HCT116 (cell line): ENCODE results near the gene LYSMD4. TPM values are rescaled to one million over a fixed set of nuclear protein-coding genes. Genes with fewer than 3 reads are reported as not detected.

Experiments used
- ATAC-seq: fragments of 200-7000 bp; cut with Tn5 transposase; 2 replicates; pipeline ENCODE4 v1.9.1; 2020; ENCODE audit warnings: mild to moderate bottlenecking, moderate library complexity
- BruUV-seq: library from RNA; stranded (reverse); fragments of 400-500 nt; replicated peaks from 2 replicates; lab custom pipeline; 2021; lab: Mats Ljungman, UMichigan
- CTCF ChIA-PET: fragments of 300-600 bp; sonication (Branson Sonifier 250); formaldehyde crosslinking; loops from one replicate; lab custom pipeline; 2021; ENCODE audit warnings: antibody characterized with exemption; lab: Charles Lee
- POLR2A ChIA-PET: fragments of 300-600, 350-600 bp; sonication (Branson Sonifier 250); formaldehyde crosslinking; loops from one replicate; lab custom pipeline; 2021; ENCODE audit warnings: antibody characterized with exemption; lab: Charles Lee
- RAD21 ChIA-PET, 2 experiments: fragments of 300-600 bp; sonication (Branson Sonifier 250); formaldehyde crosslinking; loops; one replicate each; lab custom pipeline; 2023; ENCODE audit warnings: low total read pairs in 2 of 2; ENCODE audit not compliant: uncharacterized antibody in 2 of 2, unreplicated experiment in 2 of 2, low non-redundant PET in 1 of 2; lab: Charles Lee
- DNase-seq: peaks from one replicate; pipeline ENCODE4 v3.0.0-alpha.2; 2010; ENCODE audit warnings: low read depth, low spot score
- H2AFZ ChIP-seq: fragments of 200-600 bp; shearing (Covaris generic), sonication (generic); 2 replicates; pipeline ENCODE4 v1.6.1; 2017; ENCODE audit warnings: low read depth, mixed run types, mixed read lengths, antibody characterized with exemption, low read length; ENCODE audit not compliant: poor library complexity, severe bottlenecking
- H3K27ac ChIP-seq: 2 replicates; pipeline ENCODE4 v1.5.1; 2012; ENCODE audit warnings: low read depth, low read length
- H3K27me3 ChIP-seq: fragments of 200-600 bp; sonication (generic); 2 replicates; pipeline ENCODE4 v1.6.1; 2016; ENCODE audit warnings: mixed run types, low read length, mixed read lengths; ENCODE audit not compliant: insufficient read depth
- H3K36me3 ChIP-seq, 2 experiments: fragments of 200-500 bp in 1 of 2; fragments of 200-600 bp in 1 of 2; sonication (Bioruptor generic) in 1 of 2; sonication (generic) in 1 of 2; 2 replicates each; pipeline versions ENCODE4 v1.5.1 to v1.6.1; 2014 to 2016; ENCODE audit warnings: low read length in 2 of 2, inconsistent platforms in 1 of 2, mixed read lengths in 1 of 2, mixed run types in 1 of 2; ENCODE audit not compliant: insufficient read depth in 2 of 2, control insufficient read depth in 1 of 2
- H3K4me1 ChIP-seq, 2 experiments: fragments of 200-600 bp in 1 of 2; sonication (generic) in 1 of 2; 2 replicates each; pipeline versions ENCODE4 v1.5.1 to v1.6.1; 2012 to 2017; ENCODE audit warnings: low read length in 2 of 2, inconsistent platforms in 1 of 2, mild to moderate bottlenecking in 1 of 2, mixed read lengths in 1 of 2, mixed run types in 1 of 2, moderate library complexity in 1 of 2; ENCODE audit not compliant: insufficient read depth in 2 of 2, control insufficient read depth in 1 of 2
- H3K4me2 ChIP-seq: fragments of 200-600 bp; sonication (generic); 2 replicates; pipeline ENCODE4 v1.6.1; 2017; ENCODE audit warnings: mixed run types, low read length, mixed read lengths
- H3K4me3 ChIP-seq, 2 experiments: fragments of 200-600 bp in 1 of 2; sonication (generic) in 1 of 2; replicated peaks in 1 of 2; 2 replicates each; pipeline ENCODE4 v1.5.1; 2011 to 2016; ENCODE audit warnings: low read length in 2 of 2, control low read depth in 1 of 2, low read depth in 1 of 2, mild to moderate bottlenecking in 1 of 2, mixed read lengths in 1 of 2, mixed run types in 1 of 2
- H3K79me2 ChIP-seq: fragments of 200-600 bp; sonication (generic); 2 replicates; pipeline ENCODE4 v1.6.1; 2017; ENCODE audit warnings: mild to moderate bottlenecking, mixed run types, low read length, moderate library complexity, mixed read lengths; ENCODE audit not compliant: insufficient read depth
- H3K9ac ChIP-seq: fragments of 200-600 bp; sonication (generic); 2 replicates; pipeline ENCODE4 v1.6.1; 2016; ENCODE audit warnings: low read length, mixed read lengths
- H3K9me2 ChIP-seq: fragments of 200-600 bp; sonication (generic), shearing (Covaris generic); 2 replicates; pipeline ENCODE4 v1.6.1; 2017; ENCODE audit warnings: mixed run types, mild to moderate bottlenecking, moderate library complexity; ENCODE audit not compliant: insufficient read depth
- H3K9me3 ChIP-seq, 2 experiments: fragments of 200-500 bp in 1 of 2; fragments of 200-600 bp in 1 of 2; sonication (Bioruptor generic) in 1 of 2; sonication (generic) in 1 of 2; 2 replicates each; pipeline ENCODE4 v1.6.1; 2014 to 2017; ENCODE audit warnings: low read length in 2 of 2, mixed read lengths in 2 of 2, inconsistent platforms in 1 of 2, low read depth in 1 of 2, mild to moderate bottlenecking in 1 of 2, mixed run types in 1 of 2, moderate library complexity in 1 of 2; ENCODE audit not compliant: control insufficient read depth in 1 of 2, insufficient read depth in 1 of 2
- H4K20me1 ChIP-seq: fragments of 200-600 bp; sonication (generic), shearing (Covaris generic); 2 replicates; pipeline ENCODE4 v1.6.1; 2017; ENCODE audit warnings: mixed run types, mild to moderate bottlenecking, moderate library complexity; ENCODE audit not compliant: insufficient read depth
- CBX3 ChIP-seq: IDR thresholded peaks from 2 replicates; pipeline ENCODE4 v1.6.1; 2012; ENCODE audit warnings: low read depth
- EGR1 ChIP-seq: IDR thresholded peaks from 2 replicates; pipeline ENCODE4 v1.6.1; 2012; ENCODE audit warnings: low read depth
- EZH2 ChIP-seq: fragments of 200-600 bp; sonication (generic); IDR thresholded peaks from 2 replicates; pipeline ENCODE4 v1.6.1; 2017; ENCODE audit warnings: antibody characterized with exemption, mixed run types
- JUND ChIP-seq: IDR thresholded peaks from 2 replicates; pipeline ENCODE4 v1.6.1; 2012
- SIN3A ChIP-seq: IDR thresholded peaks from 2 replicates; pipeline ENCODE4 v1.6.1; 2012; ENCODE audit warnings: low read depth
- TCF7L2 ChIP-seq: IDR thresholded peaks from 2 replicates; pipeline ENCODE4 v1.7.0; 2011; ENCODE audit warnings: borderline replicate concordance, inconsistent platforms; ENCODE audit not compliant: insufficient read depth, insufficient read length; ENCODE audit errors: extremely low read depth
- ZFX ChIP-seq: fragments of 450-650 bp; IDR thresholded peaks from 2 replicates; pipeline ENCODE4 v1.6.1; 2017
- intact Hi-C: fragments of 100-400 bp; cut with micrococcal nuclease; formaldehyde crosslinking; loops from 2 replicates; pipeline ENCODE4 v1.10.0; 2022
- total RNA-seq: library from RNA; stranded (reverse); gene quantifications from one replicate; pipeline ENCODE4 v1.2.1, GENCODE V29; 2021; ENCODE audit not compliant: unreplicated experiment
- TF ChIP-seq, protein P1 (sequence below), 3 experiments: fragments of 200-600 bp in 1 of 3; sonication (generic) in 1 of 3; IDR thresholded peaks in 2 of 3; conservative IDR thresholded peaks in 1 of 3; 2 replicates each; pipeline ENCODE4 v1.5.1; 2012 to 2017; ENCODE audit warnings: low read depth in 2 of 3, low read length in 2 of 3, antibody characterized with exemption in 1 of 3, borderline replicate concordance in 1 of 3, control low read depth in 1 of 3, mild to moderate bottlenecking in 1 of 3, mixed read lengths in 1 of 3, mixed run types in 1 of 3, moderate library complexity in 1 of 3; ENCODE audit not compliant: insufficient read depth in 1 of 3
- TF ChIP-seq, protein P2 (sequence below): IDR thresholded peaks from 2 replicates; pipeline ENCODE4 v1.6.1; 2012
- TF ChIP-seq, protein P3 (sequence below): IDR thresholded peaks from 2 replicates; pipeline ENCODE4 v1.6.1; 2011; ENCODE audit warnings: mild to moderate bottlenecking, low read length, moderate library complexity; ENCODE audit not compliant: insufficient replicate concordance; ENCODE audit errors: extremely low read depth
- TF ChIP-seq, protein P4 (sequence below): IDR thresholded peaks from 2 replicates; pipeline ENCODE4 v1.6.1; 2012; ENCODE audit warnings: low read depth
- TF ChIP-seq, protein P5 (sequence below): IDR thresholded peaks from 2 replicates; pipeline ENCODE4 v1.6.1; 2012

The LYSMD4 gene
- total RNA-seq, 1 experiment from 2014 or later: 8.6 TPM

DNA sequence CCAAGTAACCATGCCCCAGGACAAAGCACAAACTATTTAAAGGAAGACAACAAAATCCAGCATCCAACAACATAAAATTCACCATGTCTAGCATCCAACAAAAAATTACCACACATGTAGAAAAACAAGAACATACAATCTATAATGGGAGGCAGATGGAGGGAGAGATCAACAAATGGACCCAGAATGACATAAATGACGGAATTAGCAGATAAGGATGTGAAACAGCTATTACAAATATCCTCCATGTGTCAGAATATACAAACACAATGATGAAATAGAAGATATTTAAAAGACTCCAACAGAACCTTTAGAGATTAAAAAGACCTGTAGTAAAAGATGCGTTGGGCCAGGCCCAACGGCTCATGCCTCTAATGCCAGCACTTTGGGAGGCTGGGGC is 10.8 kb downstream of the LYSMD4 start:
- no peaks in the 10 kb centered on the region for H3K9me2 ChIP-seq
- no peaks in the 10 kb centered on the region for H3K36me3 ChIP-seq
- no peaks in the 10 kb centered on the region for H3K4me1 ChIP-seq
- intact Hi-C loops: no loop called here
- H3K9ac ChIP-seq: no peak overlapping the region
- ATAC-seq (no peak), DNase-seq (no peak)
- no peak overlapping the region for H3K27ac ChIP-seq
- no peak overlapping the region for H2AFZ ChIP-seq
- POLR2A ChIA-PET: no interaction called here
- CTCF ChIA-PET: interaction anchor here (1.0 kb wide), 1 partner anchor 34 kb away, joined by 4 read pairs; no protein-coding TSS in a partner anchor
- H4K20me1 ChIP-seq: no peaks in the 10 kb centered on the region
- RAD21 ChIA-PET: no interaction called here
- H3K79me2 ChIP-seq: no peaks in the 10 kb centered on the region
- no TSS peak for BruUV-seq
- no peaks in the 10 kb centered on the region for H3K27me3 ChIP-seq
- H3K4me2 ChIP-seq: no peak overlapping the region
- H3K4me3 ChIP-seq: no peak overlapping the region
- TF ChIP-seq EGR1: no peak
- no peak for TF ChIP-seq SIN3A
- no peak for TF ChIP-seq TCF7L2
- peaks cover 0 to 6% of the 10 kb centered on the region in 2 experiments; a peak in 1 of 4 replicates for H3K9me3 ChIP-seq

DNA sequence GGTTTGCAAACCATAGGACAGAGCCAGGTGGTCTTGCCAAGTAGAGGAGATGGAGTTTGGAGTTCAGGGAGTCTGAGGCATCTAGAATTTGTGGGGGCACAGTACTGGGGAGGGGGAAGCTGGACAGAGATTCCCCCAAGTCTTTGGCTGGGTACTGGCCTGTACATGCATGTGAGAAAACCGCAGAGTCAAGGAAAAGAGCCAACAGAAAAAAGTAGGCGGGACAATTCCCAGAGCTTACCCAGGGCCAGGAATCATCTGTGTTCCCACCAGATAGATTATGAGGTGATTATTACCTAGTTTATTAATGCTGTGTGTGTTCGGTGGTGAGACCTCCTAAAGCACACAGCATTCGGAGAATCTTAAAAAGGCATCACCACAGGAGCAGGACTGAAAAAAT is 11.3 kb downstream of the LYSMD4 start:
- CTCF ChIA-PET: no interaction called here
- H3K4me3 ChIP-seq: no peak overlapping the region
- intact Hi-C loops: no loop called here
- no peak overlapping the region for H3K27ac ChIP-seq
- H3K9ac ChIP-seq: no peak overlapping the region
- POLR2A ChIA-PET: no interaction called here
- no peaks in the 10 kb centered on the region for H3K36me3 ChIP-seq
- no peak overlapping the region for H2AFZ ChIP-seq
- DNase-seq (no peak), ATAC-seq (no peak)
- no peaks in the 10 kb centered on the region for H3K79me2 ChIP-seq
- peaks cover 0 to 6% of the 10 kb centered on the region in 2 experiments; a peak in 1 of 4 replicates for H3K9me3 ChIP-seq
- BruUV-seq: no TSS peak
- RAD21 ChIA-PET: no interaction called here
- H4K20me1 ChIP-seq: no peaks in the 10 kb centered on the region
- no peak overlapping the region for H3K4me2 ChIP-seq
- H3K4me1 ChIP-seq: no peaks in the 10 kb centered on the region
- no peaks in the 10 kb centered on the region for H3K9me2 ChIP-seq
- H3K27me3 ChIP-seq: no peaks in the 10 kb centered on the region
- TF ChIP-seq EZH2: no peak
- TF ChIP-seq, protein P1, sequence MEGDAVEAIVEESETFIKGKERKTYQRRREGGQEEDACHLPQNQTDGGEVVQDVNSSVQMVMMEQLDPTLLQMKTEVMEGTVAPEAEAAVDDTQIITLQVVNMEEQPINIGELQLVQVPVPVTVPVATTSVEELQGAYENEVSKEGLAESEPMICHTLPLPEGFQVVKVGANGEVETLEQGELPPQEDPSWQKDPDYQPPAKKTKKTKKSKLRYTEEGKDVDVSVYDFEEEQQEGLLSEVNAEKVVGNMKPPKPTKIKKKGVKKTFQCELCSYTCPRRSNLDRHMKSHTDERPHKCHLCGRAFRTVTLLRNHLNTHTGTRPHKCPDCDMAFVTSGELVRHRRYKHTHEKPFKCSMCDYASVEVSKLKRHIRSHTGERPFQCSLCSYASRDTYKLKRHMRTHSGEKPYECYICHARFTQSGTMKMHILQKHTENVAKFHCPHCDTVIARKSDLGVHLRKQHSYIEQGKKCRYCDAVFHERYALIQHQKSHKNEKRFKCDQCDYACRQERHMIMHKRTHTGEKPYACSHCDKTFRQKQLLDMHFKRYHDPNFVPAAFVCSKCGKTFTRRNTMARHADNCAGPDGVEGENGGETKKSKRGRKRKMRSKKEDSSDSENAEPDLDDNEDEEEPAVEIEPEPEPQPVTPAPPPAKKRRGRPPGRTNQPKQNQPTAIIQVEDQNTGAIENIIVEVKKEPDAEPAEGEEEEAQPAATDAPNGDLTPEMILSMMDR (IDR thresholded peaks at IDR 0.05 in 2 of 3, conservative IDR thresholded peaks at IDR 0.05 in 1 of 3; ENCODE audit: borderline replicate concordance in 1 of 3, insufficient read depth in 1 of 3, low read depth in 2 of 3, low read length in 2 of 3): no peak
- TF ChIP-seq, protein P2, sequence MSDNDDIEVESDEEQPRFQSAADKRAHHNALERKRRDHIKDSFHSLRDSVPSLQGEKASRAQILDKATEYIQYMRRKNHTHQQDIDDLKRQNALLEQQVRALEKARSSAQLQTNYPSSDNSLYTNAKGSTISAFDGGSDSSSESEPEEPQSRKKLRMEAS: no peak
- TF ChIP-seq, protein P3, sequence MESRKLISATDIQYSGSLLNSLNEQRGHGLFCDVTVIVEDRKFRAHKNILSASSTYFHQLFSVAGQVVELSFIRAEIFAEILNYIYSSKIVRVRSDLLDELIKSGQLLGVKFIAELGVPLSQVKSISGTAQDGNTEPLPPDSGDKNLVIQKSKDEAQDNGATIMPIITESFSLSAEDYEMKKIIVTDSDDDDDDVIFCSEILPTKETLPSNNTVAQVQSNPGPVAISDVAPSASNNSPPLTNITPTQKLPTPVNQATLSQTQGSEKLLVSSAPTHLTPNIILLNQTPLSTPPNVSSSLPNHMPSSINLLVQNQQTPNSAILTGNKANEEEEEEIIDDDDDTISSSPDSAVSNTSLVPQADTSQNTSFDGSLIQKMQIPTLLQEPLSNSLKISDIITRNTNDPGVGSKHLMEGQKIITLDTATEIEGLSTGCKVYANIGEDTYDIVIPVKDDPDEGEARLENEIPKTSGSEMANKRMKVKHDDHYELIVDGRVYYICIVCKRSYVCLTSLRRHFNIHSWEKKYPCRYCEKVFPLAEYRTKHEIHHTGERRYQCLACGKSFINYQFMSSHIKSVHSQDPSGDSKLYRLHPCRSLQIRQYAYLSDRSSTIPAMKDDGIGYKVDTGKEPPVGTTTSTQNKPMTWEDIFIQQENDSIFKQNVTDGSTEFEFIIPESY: no peak
- TF ChIP-seq TCF7L2: no peak
- TF ChIP-seq ZFX: no peak
- TF ChIP-seq SIN3A: no peak
- TF ChIP-seq, protein P4, sequence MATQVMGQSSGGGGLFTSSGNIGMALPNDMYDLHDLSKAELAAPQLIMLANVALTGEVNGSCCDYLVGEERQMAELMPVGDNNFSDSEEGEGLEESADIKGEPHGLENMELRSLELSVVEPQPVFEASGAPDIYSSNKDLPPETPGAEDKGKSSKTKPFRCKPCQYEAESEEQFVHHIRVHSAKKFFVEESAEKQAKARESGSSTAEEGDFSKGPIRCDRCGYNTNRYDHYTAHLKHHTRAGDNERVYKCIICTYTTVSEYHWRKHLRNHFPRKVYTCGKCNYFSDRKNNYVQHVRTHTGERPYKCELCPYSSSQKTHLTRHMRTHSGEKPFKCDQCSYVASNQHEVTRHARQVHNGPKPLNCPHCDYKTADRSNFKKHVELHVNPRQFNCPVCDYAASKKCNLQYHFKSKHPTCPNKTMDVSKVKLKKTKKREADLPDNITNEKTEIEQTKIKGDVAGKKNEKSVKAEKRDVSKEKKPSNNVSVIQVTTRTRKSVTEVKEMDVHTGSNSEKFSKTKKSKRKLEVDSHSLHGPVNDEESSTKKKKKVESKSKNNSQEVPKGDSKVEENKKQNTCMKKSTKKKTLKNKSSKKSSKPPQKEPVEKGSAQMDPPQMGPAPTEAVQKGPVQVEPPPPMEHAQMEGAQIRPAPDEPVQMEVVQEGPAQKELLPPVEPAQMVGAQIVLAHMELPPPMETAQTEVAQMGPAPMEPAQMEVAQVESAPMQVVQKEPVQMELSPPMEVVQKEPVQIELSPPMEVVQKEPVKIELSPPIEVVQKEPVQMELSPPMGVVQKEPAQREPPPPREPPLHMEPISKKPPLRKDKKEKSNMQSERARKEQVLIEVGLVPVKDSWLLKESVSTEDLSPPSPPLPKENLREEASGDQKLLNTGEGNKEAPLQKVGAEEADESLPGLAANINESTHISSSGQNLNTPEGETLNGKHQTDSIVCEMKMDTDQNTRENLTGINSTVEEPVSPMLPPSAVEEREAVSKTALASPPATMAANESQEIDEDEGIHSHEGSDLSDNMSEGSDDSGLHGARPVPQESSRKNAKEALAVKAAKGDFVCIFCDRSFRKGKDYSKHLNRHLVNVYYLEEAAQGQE: no peak
- TF ChIP-seq, protein P5, sequence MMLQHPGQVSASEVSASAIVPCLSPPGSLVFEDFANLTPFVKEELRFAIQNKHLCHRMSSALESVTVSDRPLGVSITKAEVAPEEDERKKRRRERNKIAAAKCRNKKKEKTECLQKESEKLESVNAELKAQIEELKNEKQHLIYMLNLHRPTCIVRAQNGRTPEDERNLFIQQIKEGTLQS: no peak
- no peak for TF ChIP-seq CBX3
- no peak for TF ChIP-seq JUND
